Keratinocyte (primary cell): Measurements from ENCODE around the gene RIF1. TPM values are rescaled to one million over a fixed set of nuclear protein-coding genes. Genes with fewer than 3 reads are reported as not detected.

Source experiments
- DNase-seq: peaks from one replicate; pipeline ENCODE4 v3.0.0-alpha.2; 2011; ENCODE audit warnings: low read depth, missing footprints, low spot score
- FAIRE-seq: peaks from 2 replicates; lab custom pipeline; 2011; peaks lifted over from hg19 to GRCh38; lab: Jason Lieb, UNC
- H2AFZ ChIP-seq: 2 replicates; pipeline ENCODE4 v1.6.0; 2012; ENCODE audit warnings: low read length, control low read depth, inconsistent platforms; ENCODE audit not compliant: control insufficient read depth
- H3K27ac ChIP-seq: 2 replicates; pipeline ENCODE4 v1.5.1; 2011; ENCODE audit warnings: low read length; ENCODE audit not compliant: control insufficient read depth, insufficient read depth
- H3K27me3 ChIP-seq: 3 replicates; pipeline ENCODE4 v1.6.0; 2011; ENCODE audit warnings: low read length; ENCODE audit not compliant: control insufficient read depth, insufficient read depth; ENCODE audit errors: extremely low read depth
- H3K36me3 ChIP-seq, 2 experiments: 2 replicates in 1 of 2; 3 replicates in 1 of 2; pipeline ENCODE4 v1.5.1; 2011; ENCODE audit warnings: low read length in 2 of 2, mild to moderate bottlenecking in 1 of 2; ENCODE audit not compliant: control insufficient read depth in 2 of 2, insufficient read depth in 2 of 2; ENCODE audit errors: extremely low read depth in 1 of 2
- H3K4me1 ChIP-seq: 3 replicates; pipeline ENCODE4 v1.5.1; 2011; ENCODE audit warnings: low read length; ENCODE audit not compliant: control insufficient read depth, insufficient read depth; ENCODE audit errors: extremely low read depth
- H3K4me2 ChIP-seq: 3 replicates; pipeline ENCODE4 v1.6.0; 2011; ENCODE audit warnings: low read depth, low read length; ENCODE audit not compliant: control insufficient read depth, insufficient read depth; ENCODE audit errors: extremely low read depth
- H3K4me3 ChIP-seq, 3 experiments: fragments of 200-600 bp in 1 of 3; sonication (generic) in 1 of 3; 2 replicates in 2 of 3; 3 replicates in 1 of 3; pipeline ENCODE4 v1.5.1; 2011 to 2016; ENCODE audit warnings: low read length in 3 of 3, mild to moderate bottlenecking in 3 of 3, control low read depth in 2 of 3, inconsistent platforms in 1 of 3, low read depth in 1 of 3, mixed read lengths in 1 of 3, mixed run types in 1 of 3, moderate library complexity in 1 of 3; ENCODE audit not compliant: control insufficient read depth in 2 of 3, insufficient read depth in 2 of 3; ENCODE audit errors: extremely low read depth in 1 of 3
- H3K79me2 ChIP-seq: 2 replicates; pipeline ENCODE4 v1.6.0; 2012; ENCODE audit warnings: low read length; ENCODE audit not compliant: control insufficient read depth, insufficient read depth
- H3K9ac ChIP-seq: 3 replicates; pipeline ENCODE4 v1.6.0; 2011; ENCODE audit warnings: low read length; ENCODE audit not compliant: control insufficient read depth, insufficient read depth; ENCODE audit errors: extremely low read depth
- H3K9me1 ChIP-seq: 3 replicates; pipeline ENCODE4 v1.6.0; 2011; ENCODE audit warnings: low read length; ENCODE audit not compliant: control insufficient read depth, insufficient read depth; ENCODE audit errors: extremely low read depth
- H3K9me3 ChIP-seq: 2 replicates; pipeline ENCODE4 v1.5.1; 2012; ENCODE audit warnings: low read depth, low read length; ENCODE audit not compliant: control insufficient read depth
- H4K20me1 ChIP-seq: 3 replicates; pipeline ENCODE4 v1.6.0; 2011; ENCODE audit warnings: low read length; ENCODE audit not compliant: control insufficient read depth, insufficient read depth; ENCODE audit errors: extremely low read depth
- CTCF ChIP-seq, 3 experiments: IDR thresholded peaks in 1 of 3; conservative IDR thresholded peaks in 1 of 3; optimal IDR thresholded peaks in 1 of 3; 2 replicates in 2 of 3; 3 replicates in 1 of 3; pipeline versions ENCODE3 to v1.5.1; 2011; ENCODE audit warnings: low read length in 3 of 3, mild to moderate bottlenecking in 3 of 3, moderate library complexity in 2 of 3, control low read depth in 1 of 3, inconsistent platforms in 1 of 3; ENCODE audit not compliant: insufficient read depth in 2 of 3; ENCODE audit errors: extremely low read depth in 1 of 3
- EZH2 ChIP-seq: IDR thresholded peaks from one replicate; pipeline ENCODE4 v1.6.1; 2012; ENCODE audit warnings: inconsistent platforms, mild to moderate bottlenecking, low read length, moderate library complexity
- dilution Hi-C: fragments of 300-500 bp; cut with MboI; formaldehyde crosslinking; loops from one replicate; pipeline ENCODE4 v1.7.0; 2020; ENCODE audit warnings: low sequenced_read_pairs; ENCODE audit not compliant: extremely low pct_ligation_motif_present
- polyA plus RNA-seq, 5 experiments: library from polyadenylated mRNA; depleted of rRNA in 3 of 5; stranded (reverse) in 3 of 5; stranded (forward) in 1 of 5; unstranded in 1 of 5; fragments of >200 nt; gene quantifications; 1 replicate in 1 of 5; 2 replicates in 3 of 5; 3 replicates in 1 of 5; pipeline versions ENCODE4 v1.2.1 to v1.2.3, GENCODE V29; 2011 to 2012; ENCODE audit warnings: missing spikeins in 2 of 5, low read depth in 1 of 5, low replicate concordance in 1 of 5

Gene RIF1
- polyA plus RNA-seq, 1 donor (not counting 4 experiments of a cell fraction or from before 2014, with no cell fraction given) = 11.5 TPM

GRCh38 chr2:151380580-151381235 is 29.0 kb upstream of the RIF1 start:
- no peaks in the 10 kb centered on the region for H3K9me3 ChIP-seq
- H3K9ac ChIP-seq = no peak overlapping the region
- no peaks in the 10 kb centered on the region for H3K27me3 ChIP-seq
- no peaks in the 10 kb centered on the region for H3K79me2 ChIP-seq
- H3K27ac ChIP-seq = no peak overlapping the region
- H3K9me1 ChIP-seq = no peaks in the 10 kb centered on the region
- no peaks in the 10 kb centered on the region for H3K36me3 ChIP-seq
- no peak overlapping the region for H3K4me2 ChIP-seq
- no peaks in the 10 kb centered on the region for H4K20me1 ChIP-seq
- H2AFZ ChIP-seq = no peak overlapping the region
- H3K4me3 ChIP-seq = no peak overlapping the region
- no peak for DNase-seq
- dilution Hi-C loops = no loop called here
- no peak for TF ChIP-seq CTCF (optimal IDR thresholded peaks at IDR 0.05 in 1 of 3, IDR thresholded peaks at IDR 0.05 in 1 of 3, conservative IDR thresholded peaks at IDR 0.05 in 1 of 3; ENCODE audit: extremely low read depth in 1 of 3, insufficient read depth in 2 of 3, low read length in 3 of 3)
- no peak for TF ChIP-seq EZH2
- no peak for FAIRE-seq
- H3K4me1 ChIP-seq = no peaks in the 10 kb centered on the region

GRCh38 chr2:151381266-151381665 is 28.4 kb upstream of the RIF1 start:
- DNase-seq = no peak
- Histone ChIP-seq H3K36me3 (no peaks in the 10 kb centered on the region), H2AFZ (peak overlapping the region; percentile 22), H3K4me1 (no peaks in the 10 kb centered on the region), H3K79me2 (no peaks in the 10 kb centered on the region), H3K4me2 (no peak overlapping the region), H3K9me1 (no peaks in the 10 kb centered on the region), H3K4me3 (no peak overlapping the region), H3K9ac (no peak overlapping the region), H3K27me3 (no peaks in the 10 kb centered on the region), H3K27ac (no peak overlapping the region), H3K9me3 (no peaks in the 10 kb centered on the region), H4K20me1 (no peaks in the 10 kb centered on the region)
- TF ChIP-seq EZH2 (no peak), CTCF (optimal IDR thresholded peaks at IDR 0.05 in 1 of 3, IDR thresholded peaks at IDR 0.05 in 1 of 3, conservative IDR thresholded peaks at IDR 0.05 in 1 of 3; ENCODE audit: extremely low read depth in 1 of 3, insufficient read depth in 2 of 3, low read length in 3 of 3) (no peak)
- dilution Hi-C loops = no loop called here
- no peak for FAIRE-seq
